K562 (cell line): ENCODE results near the gene KATNAL1. TPM values are rescaled to one million over a fixed set of nuclear protein-coding genes. Genes with fewer than 3 reads are reported as not detected.

ENCODE experiments used
- ATAC-seq: fragments of 200-7000 bp; cut with Tn5 transposase; 3 replicates; pipeline ENCODE4 v1.9.1; 2020; ENCODE audit warnings: moderate library complexity
- BruUV-seq: library from RNA; stranded (reverse); fragments of 400-500 nt; replicated peaks from 2 replicates; lab custom pipeline; 2021; lab: Mats Ljungman, UMichigan
- CTCF ChIA-PET: fragments of 300-600 bp; formaldehyde crosslinking; extraction: SDS; loops from one replicate; lab custom pipeline; 2021; ENCODE audit warnings: low intra/inter-chr PET ratio; lab: Yijun Ruan, JAX
- POLR2A ChIA-PET: fragments of 300-600, 350-650 bp; sonication (Branson Sonifier 250); formaldehyde crosslinking; extraction: SDS; loops from one replicate; lab custom pipeline; 2021; ENCODE audit warnings: antibody characterized with exemption, inconsistent platforms; lab: Yijun Ruan, JAX
- DNase-seq, 4 experiments: peaks; one replicate each; pipeline versions ENCODE4 v3.0.0 to v3.0.0-alpha.2; 2011 to 2018; ENCODE audit warnings: low spot score in 3 of 4, mixed read lengths in 3 of 4; ENCODE audit errors: extremely low read depth in 1 of 4
- FAIRE-seq: peaks from 2 replicates; lab custom pipeline; 2011; peaks lifted over from hg19 to GRCh38; lab: Jason Lieb, UNC
- H2AFZ ChIP-seq: 2 replicates; pipeline ENCODE4 v1.6.0; 2011; ENCODE audit warnings: low read depth, low read length, control low read depth, inconsistent platforms
- H3K27ac ChIP-seq: fragments of 200-600 bp; 3 replicates; pipeline ENCODE4 v1.8.0; 2011; ENCODE audit warnings: low read depth, mild to moderate bottlenecking, control low read depth, inconsistent platforms, low read length, moderate library complexity, mixed read lengths; ENCODE audit errors: extremely low read depth
- H3K27me3 ChIP-seq, 2 experiments: fragments of 300-600 bp in 1 of 2; 2 replicates in 1 of 2; 3 replicates in 1 of 2; pipeline versions ENCODE4 v1.6.0 to v1.8.0; 2011; ENCODE audit warnings: inconsistent platforms in 2 of 2, low read length in 2 of 2, mild to moderate bottlenecking in 1 of 2, mixed read lengths in 1 of 2, moderate library complexity in 1 of 2; ENCODE audit not compliant: control insufficient read depth in 2 of 2, insufficient read depth in 2 of 2
- H3K36me3 ChIP-seq: fragments of 300-600 bp; 3 replicates; pipeline ENCODE4 v1.8.0; 2011; ENCODE audit warnings: mild to moderate bottlenecking, low read length, inconsistent platforms; ENCODE audit not compliant: control insufficient read depth, insufficient read depth
- H3K4me1 ChIP-seq, 2 experiments: fragments of 200-600 bp in 1 of 2; replicated peaks in 1 of 2; 2 replicates in 1 of 2; 3 replicates in 1 of 2; pipeline versions ENCODE4 v1.5.1 to v1.8.0; 2011; ENCODE audit warnings: inconsistent platforms in 2 of 2, low read length in 2 of 2, mild to moderate bottlenecking in 1 of 2, mixed read lengths in 1 of 2, moderate library complexity in 1 of 2; ENCODE audit not compliant: control insufficient read depth in 2 of 2, insufficient read depth in 2 of 2
- H3K4me2 ChIP-seq: 2 replicates; pipeline ENCODE4 v1.6.1; 2011; ENCODE audit warnings: low read length, control low read depth, inconsistent platforms, mixed read lengths; ENCODE audit not compliant: insufficient read depth
- H3K4me3 ChIP-seq: fragments of 200-600 bp; sonication (generic), shearing (Covaris generic); 2 replicates; pipeline ENCODE4 v1.5.1; 2016; ENCODE audit warnings: control low read depth, inconsistent platforms
- H3K79me2 ChIP-seq: fragments of 200-600 bp; 3 replicates; pipeline ENCODE4 v1.8.0; 2011; ENCODE audit warnings: low read length, inconsistent platforms; ENCODE audit not compliant: control insufficient read depth, insufficient read depth
- H3K9ac ChIP-seq, 2 experiments: 2 replicates each; pipeline versions ENCODE4 v1.6.0 to v1.6.1; 2011; ENCODE audit warnings: low read depth in 2 of 2, low read length in 2 of 2, control low read depth in 1 of 2, inconsistent platforms in 1 of 2, mild to moderate bottlenecking in 1 of 2, mixed read lengths in 1 of 2; ENCODE audit not compliant: insufficient read depth in 1 of 2
- H3K9me1 ChIP-seq: one replicate; pipeline ENCODE4 v1.6.0; 2011; ENCODE audit warnings: inconsistent platforms, mild to moderate bottlenecking, low read length, moderate library complexity; ENCODE audit not compliant: control insufficient read depth, insufficient read depth
- H3K9me3 ChIP-seq: replicated peaks from 2 replicates; pipeline ENCODE4 v1.5.1; 2011; ENCODE audit warnings: low read depth, low read length, inconsistent platforms; ENCODE audit not compliant: control insufficient read depth, insufficient read depth
- H4K20me1 ChIP-seq: replicated peaks from 2 replicates; pipeline ENCODE4 v1.6.1; 2011; ENCODE audit warnings: low read length, inconsistent platforms, mixed read lengths; ENCODE audit not compliant: control insufficient read depth, insufficient read depth
- CXXC5 ChIP-seq: fragments of 250-450 bp; sonication (Bioruptor Pico); IDR thresholded peaks from 2 replicates; pipeline ENCODE4 v1.8.0; 2022; ENCODE audit warnings: inconsistent platforms, mild to moderate bottlenecking, moderate library complexity
- DNMT1 ChIP-seq: fragments of 450-650 bp; IDR thresholded peaks from 2 replicates; pipeline ENCODE4 v1.6.1; 2016; ENCODE audit warnings: antibody characterized with exemption, mild to moderate bottlenecking
- EP300 ChIP-seq: IDR thresholded peaks from 2 replicates; pipeline ENCODE4 v1.6.1; 2012; ENCODE audit warnings: low read length, improper control_type of control experiment
- FOXA1 ChIP-seq: fragments of 450-650 bp; IDR thresholded peaks from 2 replicates; pipeline ENCODE4 v1.6.1; 2016; ENCODE audit warnings: mild to moderate bottlenecking, borderline replicate concordance
- KLF6 ChIP-seq: fragments of 250-450 bp; sonication (Bioruptor Pico); IDR thresholded peaks from 2 replicates; pipeline ENCODE4 v1.4.0; 2020; ENCODE audit warnings: mild to moderate bottlenecking, moderate library complexity, borderline replicate concordance
- NUFIP1 ChIP-seq: fragments of 450-650 bp; IDR thresholded peaks from 2 replicates; pipeline ENCODE4 v1.6.1; 2018; ENCODE audit not compliant: partially characterized antibody
- SLC30A9 ChIP-seq: fragments of 250-450 bp; sonication (Bioruptor Pico); IDR thresholded peaks from 2 replicates; pipeline ENCODE4 v1.8.0; 2022; ENCODE audit warnings: mild to moderate bottlenecking, moderate library complexity
- SRSF9 ChIP-seq: fragments of 200-400 bp; formaldehyde crosslinking; IDR thresholded peaks from 2 replicates; pipeline ENCODE4 v1.6.1; 2017; ENCODE audit warnings: low read depth, low read length, borderline replicate concordance
- ZC3H4 ChIP-seq: sonication (generic); formaldehyde crosslinking; IDR thresholded peaks from 2 replicates; pipeline ENCODE4 v1.9.0; 2021; ENCODE audit warnings: missing genetic modification reagents, borderline replicate concordance
- ZNF197 ChIP-seq: fragments of 200-800 bp; sonication (Bioruptor generic); IDR thresholded peaks from 2 replicates; pipeline ENCODE4 v1.6.1; 2016; ENCODE audit warnings: low read depth, missing genetic modification characterization, missing compliant biosample characterization
- ZNF436 ChIP-seq: fragments of 250-450, 450-650 bp; sonication (Bioruptor Pico); formaldehyde crosslinking; IDR thresholded peaks from 2 replicates; pipeline ENCODE4 v1.7.0; 2020; ENCODE audit warnings: mild to moderate bottlenecking
- WGBS: fragments of 100-300 bp; shearing (Covaris generic); methylation state at CpG from one replicate; pipeline ENCODE4 v1.1.6; 2016; ENCODE audit warnings: low coverage, mixed read lengths; ENCODE audit not compliant: insufficient coverage; ENCODE audit errors: missing lambda C conversion rate; 5-methylcytosine and 5-hydroxymethylcytosine counted together
- in situ Hi-C: fragments of 300-500 bp; cut with MboI; formaldehyde crosslinking; loops from 4 replicates; pipeline ENCODE4 v1.15.0; 2018; ENCODE audit warnings: inconsistent platforms, mixed read lengths
- intact Hi-C: fragments of 100-400 bp; cut with micrococcal nuclease; formaldehyde crosslinking; loops from 2 replicates; pipeline ENCODE4 v1.14.2; 2022
- polyA plus RNA-seq, 8 experiments: library from polyadenylated mRNA; depleted of rRNA in 4 of 8; stranded (reverse) in 5 of 8; unstranded in 3 of 8; fragments of >200 nt; fragmentation: Nextera tagmentation in 2 of 8; fragmentation: Illumina TruSeq in 1 of 8; extraction: Ambion mirVana in 2 of 8; extraction: Trizol in 1 of 8; gene quantifications; 2 replicates each; pipeline versions ENCODE4 v1.2.1 to v1.2.3, GENCODE V29; 2011 to 2014; ENCODE audit warnings: inconsistent platforms in 1 of 8, missing spikeins in 1 of 8
- total RNA-seq, 7 experiments: library from RNA; depleted of rRNA in 6 of 7; stranded (reverse); fragments of >200 nt in 6 of 7; fragmentation: Illumina TruSeq in 2 of 7; extraction: Trizol in 2 of 7; gene quantifications; 2 replicates each; pipeline versions ENCODE4 v1.2.1 to v1.2.3, GENCODE V29; 2011 to 2021; ENCODE audit warnings: low replicate concordance in 1 of 7
- TF ChIP-seq, protein P1 (sequence below): sonication (generic); formaldehyde crosslinking; IDR thresholded peaks from 2 replicates; pipeline ENCODE4 v1.8.0; 2022; ENCODE audit warnings: mild to moderate bottlenecking, missing genetic modification reagents
- TF ChIP-seq, protein P2 (sequence below): sonication (generic); formaldehyde crosslinking; IDR thresholded peaks from 2 replicates; pipeline ENCODE4 v1.8.0; 2023; ENCODE audit warnings: mild to moderate bottlenecking, missing genetic modification reagents
- TF ChIP-seq, protein P3 (sequence below): fragments of 250-450 bp; sonication (Bioruptor Pico); IDR thresholded peaks from 2 replicates; pipeline ENCODE4 v1.5.0; 2020; ENCODE audit warnings: mild to moderate bottlenecking
- TF ChIP-seq, protein P4 (sequence below): fragments of 200-800 bp; sonication (Bioruptor generic); IDR thresholded peaks from 2 replicates; pipeline ENCODE4 v1.6.1; 2017; ENCODE audit warnings: missing genetic modification characterization, missing compliant biosample characterization
- TF ChIP-seq, protein P5 (sequence below): fragments of 250-450 bp; sonication (Bioruptor Pico); IDR thresholded peaks from 2 replicates; pipeline ENCODE4 v1.4.0; 2020; ENCODE audit warnings: mild to moderate bottlenecking

Gene KATNAL1
- total and polyA plus RNA-seq, 9 of the 15 experiments (the other 6 are each of a cell fraction or from before 2014, with no cell fraction given) = 2.5 to 8.2 (median 5.5) TPM

DNA sequence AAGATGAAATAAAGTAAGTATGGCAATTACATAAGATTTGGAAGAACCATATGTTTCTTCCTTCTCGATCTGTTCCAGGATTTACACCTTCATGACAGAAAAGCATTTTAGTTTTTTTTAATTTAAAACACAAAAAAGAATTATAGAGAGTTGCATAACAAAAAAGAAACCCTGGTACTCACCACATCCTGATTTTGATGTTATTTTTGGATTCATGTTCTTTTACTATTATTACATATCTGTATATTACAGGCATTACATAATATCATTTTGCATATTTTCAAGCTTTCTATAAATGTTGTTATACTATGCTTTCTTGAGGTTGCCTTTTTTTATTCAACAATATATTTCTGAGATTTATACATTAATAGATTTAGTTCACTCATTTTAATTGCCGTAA lies 6.7 kb upstream of the KATNAL1 start:
- Histone ChIP-seq H3K4me3 (no peak overlapping the region), H3K27me3 (no peaks in the 10 kb centered on the region), H3K9ac (no peak overlapping the region), H3K79me2 (no peaks in the 10 kb centered on the region), H2AFZ (no peak overlapping the region), H3K4me2 (no peak overlapping the region), H3K36me3 (no peaks in the 10 kb centered on the region), H3K9me1 (no peaks in the 10 kb centered on the region), H3K9me3 (no peaks in the 10 kb centered on the region), H4K20me1 (no peaks in the 10 kb centered on the region), H3K27ac (no peak overlapping the region), H3K4me1 (peaks cover 0 to 12% of the 10 kb centered on the region in 2 experiments; a peak in 2 of 5 replicates)
- ChIA-PET POLR2A (no interaction called here), CTCF (no interaction called here)
- no peak for FAIRE-seq
- BruUV-seq = no TSS peak
- intact Hi-C loops = no loop called here
- ATAC-seq = no peak
- in situ Hi-C loops = no loop called here
- DNase-seq = no peak
- 57% methylated on average over 2 of the region's 2 CpGs for WGBS
- TF ChIP-seq EP300 = no peak
- TF ChIP-seq ZC3H4 (CRISPR knock-in tag) = no peak
- TF ChIP-seq ZNF197 (CRISPR knock-in tag) = no peak
- TF ChIP-seq, protein P1, sequence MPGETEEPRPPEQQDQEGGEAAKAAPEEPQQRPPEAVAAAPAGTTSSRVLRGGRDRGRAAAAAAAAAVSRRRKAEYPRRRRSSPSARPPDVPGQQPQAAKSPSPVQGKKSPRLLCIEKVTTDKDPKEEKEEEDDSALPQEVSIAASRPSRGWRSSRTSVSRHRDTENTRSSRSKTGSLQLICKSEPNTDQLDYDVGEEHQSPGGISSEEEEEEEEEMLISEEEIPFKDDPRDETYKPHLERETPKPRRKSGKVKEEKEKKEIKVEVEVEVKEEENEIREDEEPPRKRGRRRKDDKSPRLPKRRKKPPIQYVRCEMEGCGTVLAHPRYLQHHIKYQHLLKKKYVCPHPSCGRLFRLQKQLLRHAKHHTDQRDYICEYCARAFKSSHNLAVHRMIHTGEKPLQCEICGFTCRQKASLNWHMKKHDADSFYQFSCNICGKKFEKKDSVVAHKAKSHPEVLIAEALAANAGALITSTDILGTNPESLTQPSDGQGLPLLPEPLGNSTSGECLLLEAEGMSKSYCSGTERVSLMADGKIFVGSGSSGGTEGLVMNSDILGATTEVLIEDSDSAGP = no peak
- TF ChIP-seq DNMT1 = no peak
- TF ChIP-seq, protein P2, sequence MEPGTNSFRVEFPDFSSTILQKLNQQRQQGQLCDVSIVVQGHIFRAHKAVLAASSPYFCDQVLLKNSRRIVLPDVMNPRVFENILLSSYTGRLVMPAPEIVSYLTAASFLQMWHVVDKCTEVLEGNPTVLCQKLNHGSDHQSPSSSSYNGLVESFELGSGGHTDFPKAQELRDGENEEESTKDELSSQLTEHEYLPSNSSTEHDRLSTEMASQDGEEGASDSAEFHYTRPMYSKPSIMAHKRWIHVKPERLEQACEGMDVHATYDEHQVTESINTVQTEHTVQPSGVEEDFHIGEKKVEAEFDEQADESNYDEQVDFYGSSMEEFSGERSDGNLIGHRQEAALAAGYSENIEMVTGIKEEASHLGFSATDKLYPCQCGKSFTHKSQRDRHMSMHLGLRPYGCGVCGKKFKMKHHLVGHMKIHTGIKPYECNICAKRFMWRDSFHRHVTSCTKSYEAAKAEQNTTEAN (CRISPR knock-in tag) = no peak
- no peak for TF ChIP-seq KLF6 (CRISPR knock-in tag)
- no peak for TF ChIP-seq SRSF9
- no peak for TF ChIP-seq NUFIP1
- no peak for TF ChIP-seq CXXC5
- TF ChIP-seq, protein P3, sequence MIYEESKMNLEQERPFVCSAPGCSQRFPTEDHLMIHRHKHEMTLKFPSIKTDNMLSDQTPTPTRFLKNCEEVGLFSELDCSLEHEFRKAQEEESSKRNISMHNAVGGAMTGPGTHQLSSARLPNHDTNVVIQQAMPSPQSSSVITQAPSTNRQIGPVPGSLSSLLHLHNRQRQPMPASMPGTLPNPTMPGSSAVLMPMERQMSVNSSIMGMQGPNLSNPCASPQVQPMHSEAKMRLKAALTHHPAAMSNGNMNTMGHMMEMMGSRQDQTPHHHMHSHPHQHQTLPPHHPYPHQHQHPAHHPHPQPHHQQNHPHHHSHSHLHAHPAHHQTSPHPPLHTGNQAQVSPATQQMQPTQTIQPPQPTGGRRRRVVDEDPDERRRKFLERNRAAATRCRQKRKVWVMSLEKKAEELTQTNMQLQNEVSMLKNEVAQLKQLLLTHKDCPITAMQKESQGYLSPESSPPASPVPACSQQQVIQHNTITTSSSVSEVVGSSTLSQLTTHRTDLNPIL = no peak
- TF ChIP-seq SLC30A9 (CRISPR knock-in tag) = no peak
- TF ChIP-seq, protein P4, sequence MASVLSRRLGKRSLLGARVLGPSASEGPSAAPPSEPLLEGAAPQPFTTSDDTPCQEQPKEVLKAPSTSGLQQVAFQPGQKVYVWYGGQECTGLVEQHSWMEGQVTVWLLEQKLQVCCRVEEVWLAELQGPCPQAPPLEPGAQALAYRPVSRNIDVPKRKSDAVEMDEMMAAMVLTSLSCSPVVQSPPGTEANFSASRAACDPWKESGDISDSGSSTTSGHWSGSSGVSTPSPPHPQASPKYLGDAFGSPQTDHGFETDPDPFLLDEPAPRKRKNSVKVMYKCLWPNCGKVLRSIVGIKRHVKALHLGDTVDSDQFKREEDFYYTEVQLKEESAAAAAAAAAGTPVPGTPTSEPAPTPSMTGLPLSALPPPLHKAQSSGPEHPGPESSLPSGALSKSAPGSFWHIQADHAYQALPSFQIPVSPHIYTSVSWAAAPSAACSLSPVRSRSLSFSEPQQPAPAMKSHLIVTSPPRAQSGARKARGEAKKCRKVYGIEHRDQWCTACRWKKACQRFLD = no peak
- TF ChIP-seq FOXA1 = no peak
- TF ChIP-seq, protein P5, sequence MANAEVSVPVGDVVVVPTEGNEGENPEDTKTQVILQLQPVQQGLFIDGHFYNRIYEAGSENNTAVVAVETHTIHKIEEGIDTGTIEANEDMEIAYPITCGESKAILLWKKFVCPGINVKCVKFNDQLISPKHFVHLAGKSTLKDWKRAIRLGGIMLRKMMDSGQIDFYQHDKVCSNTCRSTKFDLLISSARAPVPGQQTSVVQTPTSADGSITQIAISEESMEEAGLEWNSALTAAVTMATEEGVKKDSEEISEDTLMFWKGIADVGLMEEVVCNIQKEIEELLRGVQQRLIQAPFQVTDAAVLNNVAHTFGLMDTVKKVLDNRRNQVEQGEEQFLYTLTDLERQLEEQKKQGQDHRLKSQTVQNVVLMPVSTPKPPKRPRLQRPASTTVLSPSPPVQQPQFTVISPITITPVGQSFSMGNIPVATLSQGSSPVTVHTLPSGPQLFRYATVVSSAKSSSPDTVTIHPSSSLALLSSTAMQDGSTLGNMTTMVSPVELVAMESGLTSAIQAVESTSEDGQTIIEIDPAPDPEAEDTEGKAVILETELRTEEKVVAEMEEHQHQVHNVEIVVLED (CRISPR knock-in tag) = no peak
- TF ChIP-seq ZNF436 (CRISPR knock-in tag) = no peak
